ENCODE data around the gene UTS2R. TPM values are rescaled to one million over a fixed set of nuclear protein-coding genes. Genes with fewer than 3 reads are reported as not detected.

UTS2R gene
- total and polyA plus RNA-seq, 3 donors from 2014 or later, result 0.32 to 28.1 (median 3.8) TPM

DNA sequence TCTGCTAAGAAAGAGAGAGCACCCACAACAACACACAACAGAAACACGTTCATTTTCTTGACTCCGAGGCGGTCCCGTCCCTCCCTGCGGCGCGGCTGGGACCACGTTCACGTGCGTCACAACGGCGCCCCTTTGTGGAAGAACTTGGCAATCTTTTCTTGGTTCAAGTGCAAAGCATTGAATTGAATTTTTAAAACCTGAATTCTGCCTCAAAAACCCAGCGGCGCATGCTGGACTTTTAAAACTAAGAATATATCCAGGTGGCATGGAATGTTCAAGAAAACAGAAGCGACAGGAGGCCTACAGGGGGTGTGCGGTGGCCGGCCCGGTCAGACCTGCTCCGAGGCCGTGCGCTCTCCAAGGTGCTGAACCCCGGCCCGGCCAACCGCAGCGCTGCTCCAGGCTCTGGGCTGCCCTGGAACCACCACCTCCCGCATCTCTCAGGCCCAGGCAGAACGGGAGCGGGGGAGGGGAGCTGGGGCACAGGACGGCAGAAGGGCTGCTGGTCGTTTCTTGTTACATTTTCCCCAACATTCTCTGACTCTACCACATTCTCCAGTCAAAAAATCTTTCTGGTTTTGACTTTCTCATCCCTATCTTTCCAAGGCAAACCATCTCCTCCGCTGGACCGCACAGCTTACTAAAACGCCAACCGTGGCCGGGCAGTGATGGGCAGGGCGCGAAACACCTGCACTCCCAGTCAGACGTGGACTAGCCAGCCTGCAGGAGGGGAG, 43.1 kb downstream of the UTS2R start:
- intact Hi-C loops (cut with DNase I; ENCODE audit: low total_unique reads), result loop anchor here (10.0 kb wide), 1 partner anchor 60 kb away; the partner anchor contains the start of gene TEX19
- no peak overlapping the region for H3K4me3 ChIP-seq
- H3K9me3 ChIP-seq, result no peaks in the 10 kb centered on the region
- no peaks in the 10 kb centered on the region for H3K36me3 ChIP-seq (ENCODE audit: low read depth, missing control alignments)
- no peak for TF ChIP-seq POLR2A (IDR thresholded peaks at IDR 0.05)
- TF ChIP-seq, protein P1, sequence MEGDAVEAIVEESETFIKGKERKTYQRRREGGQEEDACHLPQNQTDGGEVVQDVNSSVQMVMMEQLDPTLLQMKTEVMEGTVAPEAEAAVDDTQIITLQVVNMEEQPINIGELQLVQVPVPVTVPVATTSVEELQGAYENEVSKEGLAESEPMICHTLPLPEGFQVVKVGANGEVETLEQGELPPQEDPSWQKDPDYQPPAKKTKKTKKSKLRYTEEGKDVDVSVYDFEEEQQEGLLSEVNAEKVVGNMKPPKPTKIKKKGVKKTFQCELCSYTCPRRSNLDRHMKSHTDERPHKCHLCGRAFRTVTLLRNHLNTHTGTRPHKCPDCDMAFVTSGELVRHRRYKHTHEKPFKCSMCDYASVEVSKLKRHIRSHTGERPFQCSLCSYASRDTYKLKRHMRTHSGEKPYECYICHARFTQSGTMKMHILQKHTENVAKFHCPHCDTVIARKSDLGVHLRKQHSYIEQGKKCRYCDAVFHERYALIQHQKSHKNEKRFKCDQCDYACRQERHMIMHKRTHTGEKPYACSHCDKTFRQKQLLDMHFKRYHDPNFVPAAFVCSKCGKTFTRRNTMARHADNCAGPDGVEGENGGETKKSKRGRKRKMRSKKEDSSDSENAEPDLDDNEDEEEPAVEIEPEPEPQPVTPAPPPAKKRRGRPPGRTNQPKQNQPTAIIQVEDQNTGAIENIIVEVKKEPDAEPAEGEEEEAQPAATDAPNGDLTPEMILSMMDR (IDR thresholded peaks at IDR 0.05), result peak; percentile 53 to 75 (median 61)
- peaks cover 10% of the 10 kb centered on the region for H3K4me1 ChIP-seq
- H3K27me3 ChIP-seq, result no peaks in the 10 kb centered on the region
- WGBS, 2 donors, result 12 to 16% methylated on average over 37 to 38 of the region's 38 CpGs
- H3K27ac ChIP-seq, result no peak overlapping the region
- DNase-seq, result peak; percentile 80

DNA sequence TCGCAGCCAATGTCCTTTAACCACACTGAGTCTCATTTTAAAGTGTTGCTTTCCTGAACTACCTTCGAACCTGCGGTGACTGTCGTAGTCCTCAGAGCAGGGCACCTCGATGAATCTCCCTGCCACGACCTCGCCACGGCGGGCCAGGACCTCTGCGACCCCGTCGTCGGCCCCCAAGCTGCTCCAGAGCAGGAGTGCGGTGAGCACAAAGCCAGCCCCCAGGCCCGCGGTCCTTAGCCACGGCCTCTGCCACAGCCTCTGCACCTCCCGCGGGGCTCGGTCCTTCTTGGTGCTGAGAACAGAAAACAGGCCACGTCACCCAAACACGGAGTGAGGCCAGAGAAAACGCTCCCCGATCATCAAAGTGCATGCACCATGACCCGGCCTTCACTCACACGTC, 43.8 kb downstream of the UTS2R start:
- WGBS, 2 donors, result 78 to 85% methylated on average over 19 to 26 of the region's 26 CpGs
- H3K27me3 ChIP-seq, result no peaks in the 10 kb centered on the region
- intact Hi-C loops (cut with DNase I; ENCODE audit: low total_unique reads), result loop anchor here (10.0 kb wide), 1 partner anchor 61 kb away; the partner anchor contains the start of gene TEX19
- TF ChIP-seq POLR2A (IDR thresholded peaks at IDR 0.05), result no peak
- TF ChIP-seq, protein P1 (IDR thresholded peaks at IDR 0.05), result no peak
- H3K4me1 ChIP-seq, result peaks cover 10% of the 10 kb centered on the region
- no peak for DNase-seq
- no peaks in the 10 kb centered on the region for H3K36me3 ChIP-seq (ENCODE audit: low read depth, missing control alignments)
- H3K27ac ChIP-seq, result no peak overlapping the region
- H3K9me3 ChIP-seq, result no peaks in the 10 kb centered on the region
- H3K4me3 ChIP-seq, result no peak overlapping the region

DNA sequence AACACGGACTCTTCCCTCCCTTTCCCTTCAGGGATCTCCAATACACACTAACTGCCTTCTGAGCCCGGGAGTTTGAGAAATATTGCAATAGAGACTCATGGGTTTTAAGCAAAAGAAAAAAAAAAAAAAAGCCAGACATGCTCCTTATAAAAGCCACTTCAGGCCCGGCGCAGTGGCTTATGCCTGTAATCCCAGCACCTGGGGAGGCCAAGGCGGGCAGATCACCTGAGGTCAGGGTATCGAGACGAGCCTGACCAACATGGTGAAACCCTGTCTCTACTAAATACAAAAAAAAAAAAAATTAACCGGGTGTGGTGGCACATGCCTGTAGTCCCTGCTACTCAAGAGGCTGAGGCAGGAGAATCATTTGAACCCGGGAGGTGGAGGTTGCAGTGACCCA, 44.2 kb downstream of the UTS2R start:
- Histone ChIP-seq H3K27me3 (no peaks in the 10 kb centered on the region), H3K4me1 (peaks cover 10% of the 10 kb centered on the region), H3K27ac (no peak overlapping the region), H3K9me3 (no peaks in the 10 kb centered on the region), H3K36me3 (ENCODE audit: low read depth, missing control alignments) (no peaks in the 10 kb centered on the region), H3K4me3 (no peak overlapping the region)
- DNase-seq, result no peak
- WGBS, 2 donors, result 85 to 90% methylated on average over 9 of the region's 9 CpGs
- intact Hi-C loops (cut with DNase I; ENCODE audit: low total_unique reads), result loop anchor here (10.0 kb wide), 1 partner anchor 61 kb away; the partner anchor contains the start of gene TEX19
- TF ChIP-seq, protein P1 (IDR thresholded peaks at IDR 0.05), result no peak
- TF ChIP-seq POLR2A (IDR thresholded peaks at IDR 0.05), result no peak

DNA sequence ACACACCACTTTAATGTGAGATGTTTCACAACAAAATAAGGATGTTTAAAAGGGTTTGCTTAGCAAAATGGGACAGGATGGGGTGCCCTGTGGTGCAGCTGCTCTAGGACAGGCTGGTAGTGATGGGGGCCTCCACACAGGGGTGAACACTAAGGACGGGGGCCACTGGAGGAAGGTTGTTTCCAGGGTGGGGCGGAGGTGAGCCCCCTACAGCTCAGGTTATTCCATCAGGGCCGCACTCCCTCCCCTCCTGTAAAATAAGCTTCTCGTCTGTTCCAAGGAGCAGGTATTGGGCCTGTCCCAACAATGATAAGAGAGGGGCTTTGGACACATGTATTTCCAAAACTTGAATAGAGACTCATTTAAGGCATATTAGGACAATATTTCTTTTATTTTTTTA, 44.7 kb downstream of the UTS2R start:
- intact Hi-C loops (cut with DNase I; ENCODE audit: low total_unique reads), result loop anchor here (10.0 kb wide), 1 partner anchor 61 kb away; the partner anchor contains the start of gene TEX19
- Histone ChIP-seq H3K4me1 (peaks cover 10% of the 10 kb centered on the region), H3K27me3 (no peaks in the 10 kb centered on the region), H3K9me3 (no peaks in the 10 kb centered on the region), H3K4me3 (no peak overlapping the region), H3K27ac (no peak overlapping the region), H3K36me3 (ENCODE audit: low read depth, missing control alignments) (no peaks in the 10 kb centered on the region)
- WGBS, 2 donors, result 82 to 84% methylated on average over 4 of the region's 4 CpGs
- DNase-seq, result no peak
- TF ChIP-seq POLR2A (IDR thresholded peaks at IDR 0.05), result no peak

DNA sequence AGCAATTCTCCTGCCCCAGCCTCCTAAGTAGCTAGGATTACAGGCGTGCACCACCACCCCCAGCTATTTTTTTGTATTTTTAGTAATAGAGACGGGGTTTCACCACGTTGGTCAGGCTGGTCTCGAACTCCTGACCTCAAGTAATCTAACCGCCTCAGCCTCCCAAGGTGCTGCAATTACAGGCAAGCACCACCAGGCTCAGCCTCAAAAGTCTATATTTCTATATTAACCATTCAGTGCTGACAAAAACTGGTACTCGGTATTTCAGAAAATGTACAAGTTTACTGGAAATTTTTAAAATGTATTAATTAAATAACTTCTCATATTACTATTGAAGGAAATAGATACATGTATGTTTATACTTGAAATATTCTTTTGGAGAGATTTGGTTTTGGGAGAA, 45.2 kb downstream of the UTS2R start:
- no peaks in the 10 kb centered on the region for H3K9me3 ChIP-seq
- no peaks in the 10 kb centered on the region for H3K36me3 ChIP-seq (ENCODE audit: low read depth, missing control alignments)
- peaks cover 10% of the 10 kb centered on the region for H3K4me1 ChIP-seq
- no peaks in the 10 kb centered on the region for H3K27me3 ChIP-seq
- H3K27ac ChIP-seq, result no peak overlapping the region
- no peak for DNase-seq
- 61 to 72% methylated on average over 6 of the region's 6 CpGs for WGBS, 2 donors
- TF ChIP-seq POLR2A (IDR thresholded peaks at IDR 0.05), result no peak
- TF ChIP-seq, protein P1 (IDR thresholded peaks at IDR 0.05), result peak in 2 of 3 experiments; percentile 10 to 12
- intact Hi-C loops (cut with DNase I; ENCODE audit: low total_unique reads), result loop anchor here (10.0 kb wide), 1 partner anchor 62 kb away; the partner anchor contains the start of gene TEX19
- no peak overlapping the region for H3K4me3 ChIP-seq
